WTC11 (cell line): ENCODE results near the gene YAP1. TPM values are rescaled to one million over a fixed set of nuclear protein-coding genes. Genes with fewer than 3 reads are reported as not detected.

Experiments used
- ATAC-seq: fragments of 200-7000 bp; cut with Tn5 transposase; 2 replicates; pipeline ENCODE4 v1.10.0; 2021; ENCODE audit warnings: mild to moderate bottlenecking, moderate library complexity
- CTCF ChIA-PET: fragments of 300-600 bp; sonication (Branson Sonifier 250); formaldehyde crosslinking; loops from one replicate; lab custom pipeline; 2021; ENCODE audit warnings: antibody characterized with exemption; lab: Charles Lee
- POLR2A ChIA-PET: fragments of 350-600 bp; sonication (Branson Sonifier 250); formaldehyde crosslinking; loops from one replicate; lab custom pipeline; 2021; ENCODE audit warnings: antibody characterized with exemption; lab: Charles Lee
- DNase-seq: peaks from one replicate; pipeline ENCODE4 v3.0.0; 2021; ENCODE audit warnings: low spot score
- H3K27ac Mint-ChIP-seq: 2 replicates; pipeline ENCODE4 v1.8.0; 2021; ENCODE audit warnings: mixed read lengths
- H3K27me3 Mint-ChIP-seq: 2 replicates; pipeline ENCODE4 v1.8.0; 2021; ENCODE audit warnings: low read depth, mild to moderate bottlenecking, moderate library complexity, mixed read lengths
- H3K36me3 Mint-ChIP-seq: 2 replicates; pipeline ENCODE4 v1.8.0; 2021; ENCODE audit warnings: mixed read lengths
- H3K4me1 Mint-ChIP-seq: 2 replicates; pipeline ENCODE4 v1.8.0; 2022; ENCODE audit warnings: mixed read lengths
- H3K4me3 Mint-ChIP-seq: 2 replicates; pipeline ENCODE4 v1.8.0; 2021; ENCODE audit warnings: mild to moderate bottlenecking, moderate library complexity, mixed read lengths
- H3K9me3 Mint-ChIP-seq: 2 replicates; pipeline ENCODE4 v1.8.0; 2021; ENCODE audit warnings: mixed read lengths
- ATF6 ChIP-seq: sonication (generic); formaldehyde crosslinking; IDR thresholded peaks from 2 replicates; pipeline ENCODE4 v1.8.1; 2023; ENCODE audit warnings: mild to moderate bottlenecking, missing genetic modification reagents
- CREB1 ChIP-seq: sonication (generic); formaldehyde crosslinking; IDR thresholded peaks from 2 replicates; pipeline ENCODE4 v1.8.0; 2023; ENCODE audit warnings: mild to moderate bottlenecking, missing genetic modification reagents
- ESRRA ChIP-seq: sonication (generic); formaldehyde crosslinking; IDR thresholded peaks from 2 replicates; pipeline ENCODE4 v1.8.1; 2022; ENCODE audit warnings: mild to moderate bottlenecking, missing genetic modification reagents, borderline replicate concordance
- ETV6 ChIP-seq: sonication (generic); formaldehyde crosslinking; IDR thresholded peaks from 2 replicates; pipeline ENCODE4 v1.8.1; 2022; ENCODE audit warnings: mild to moderate bottlenecking, missing genetic modification reagents
- FOXK1 ChIP-seq: sonication (generic); formaldehyde crosslinking; IDR thresholded peaks from 2 replicates; pipeline ENCODE4 v1.8.0; 2022; ENCODE audit warnings: mild to moderate bottlenecking, moderate library complexity, missing genetic modification reagents
- HMGA2 ChIP-seq: fragments of 250-450 bp; sonication (Bioruptor Pico); IDR thresholded peaks from 2 replicates; pipeline ENCODE4 v1.4.0; 2021; ENCODE audit warnings: mild to moderate bottlenecking, moderate library complexity
- JUN ChIP-seq: sonication (generic); formaldehyde crosslinking; IDR thresholded peaks from 2 replicates; pipeline ENCODE4 v1.8.0; 2023; ENCODE audit warnings: mild to moderate bottlenecking, missing genetic modification reagents
- KAT7 ChIP-seq: sonication (generic); formaldehyde crosslinking; IDR thresholded peaks from 2 replicates; pipeline ENCODE4 v1.8.1; 2023; ENCODE audit warnings: missing genetic modification reagents, mild to moderate bottlenecking, borderline replicate concordance
- NFATC4 ChIP-seq: fragments of 250-450 bp; sonication (Bioruptor Pico); IDR thresholded peaks from 2 replicates; pipeline ENCODE4 v1.9.0; 2021; ENCODE audit warnings: mild to moderate bottlenecking
- NFE2L1 ChIP-seq: sonication (generic); formaldehyde crosslinking; IDR thresholded peaks from 2 replicates; pipeline ENCODE4 v1.8.1; 2023; ENCODE audit warnings: missing genetic modification reagents
- RELA ChIP-seq: sonication (generic); formaldehyde crosslinking; IDR thresholded peaks from 2 replicates; pipeline ENCODE4 v1.8.1; 2022; ENCODE audit warnings: missing genetic modification reagents, mild to moderate bottlenecking, borderline replicate concordance
- SP1 ChIP-seq: sonication (generic); formaldehyde crosslinking; conservative IDR thresholded peaks from 2 replicates; pipeline ENCODE4 v1.8.1; 2022; ENCODE audit warnings: missing genetic modification reagents
- ZNF219 ChIP-seq: sonication (generic); formaldehyde crosslinking; IDR thresholded peaks from 2 replicates; pipeline ENCODE4 v1.8.0; 2023; ENCODE audit warnings: missing genetic modification reagents, mild to moderate bottlenecking, borderline replicate concordance
- ZNF317 ChIP-seq: sonication (generic); formaldehyde crosslinking; IDR thresholded peaks from 2 replicates; pipeline ENCODE4 v1.8.1; 2023; ENCODE audit warnings: low read depth, mild to moderate bottlenecking, moderate library complexity, missing genetic modification reagents, borderline replicate concordance
- ZNF423 ChIP-seq: fragments of 250-450 bp; sonication (Bioruptor Pico); IDR thresholded peaks from 2 replicates; pipeline ENCODE4 v2.1.2; 2022; ENCODE audit warnings: mild to moderate bottlenecking, moderate library complexity
- ZNF671 ChIP-seq: fragments of 250-450 bp; sonication (Bioruptor Pico); IDR thresholded peaks from 2 replicates; pipeline ENCODE4 v1.8.0; 2021; ENCODE audit warnings: mild to moderate bottlenecking
- total RNA-seq: library from RNA; stranded (reverse); gene quantifications from 3 replicates; pipeline ENCODE4 v1.2.3, GENCODE V29; 2021
- TF ChIP-seq, protein P1 (sequence below): sonication (generic); formaldehyde crosslinking; IDR thresholded peaks from 2 replicates; pipeline ENCODE4 v1.8.0; 2022; ENCODE audit warnings: missing genetic modification reagents
- TF ChIP-seq, protein P2 (sequence below): sonication (generic); formaldehyde crosslinking; IDR thresholded peaks from 2 replicates; pipeline ENCODE4 v1.8.0; 2022; ENCODE audit warnings: mild to moderate bottlenecking, missing genetic modification reagents

Gene YAP1
- total RNA-seq, 1 experiment from 2014 or later = 88.7 TPM

DNA sequence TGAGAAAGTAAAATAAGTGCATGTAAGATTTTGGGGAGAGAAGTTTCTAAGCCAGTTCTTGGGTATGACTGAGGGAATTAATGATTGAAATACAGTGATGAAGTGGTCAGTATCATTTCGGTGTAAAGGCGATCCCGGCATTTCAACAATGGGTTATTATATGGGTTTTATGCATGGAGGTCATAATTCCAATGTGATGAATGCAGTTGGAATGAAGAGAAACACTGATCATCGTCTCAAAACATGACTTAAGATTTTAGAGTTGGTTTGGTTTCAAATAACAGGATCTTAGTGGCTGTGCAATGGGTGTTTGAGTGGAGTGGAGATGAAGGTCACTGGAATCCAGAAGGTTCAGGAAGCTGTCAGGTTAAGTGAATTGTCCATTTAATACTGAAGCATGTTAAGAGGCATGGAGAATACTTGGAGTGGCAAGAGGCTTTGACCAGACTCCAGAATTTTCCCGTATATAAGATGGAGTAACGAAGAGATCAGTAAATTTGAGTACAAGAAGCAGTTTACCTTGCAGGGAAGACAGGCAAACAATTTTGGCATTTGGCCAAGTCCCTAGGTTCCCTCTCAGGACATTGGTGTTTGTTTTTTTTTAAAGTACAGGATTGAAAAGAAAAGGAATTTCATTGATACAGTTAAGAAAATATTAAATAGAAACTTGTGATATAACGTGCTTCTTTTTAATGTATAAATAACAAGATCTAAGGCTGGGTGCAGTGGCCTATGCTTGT is 110.7 kb downstream of the YAP1 start (continued):
- TF ChIP-seq ATF6 (CRISPR knock-in tag) = no peak

- Mint-ChIP-seq H3K27me3 (no peaks in the 10 kb centered on the region), H3K9me3 (no peaks in the 10 kb centered on the region), H3K4me1 (peaks cover 30% of the 10 kb centered on the region), H3K27ac (peak overlapping the region; percentile 56), H3K36me3 (peaks cover 29% of the 10 kb centered on the region), H3K4me3 (no peak overlapping the region)
- no peak for TF ChIP-seq ZNF317 (CRISPR knock-in tag)
- no peak for TF ChIP-seq NFE2L1
- TF ChIP-seq KAT7 = no peak
- TF ChIP-seq RELA (CRISPR knock-in tag) = no peak
- TF ChIP-seq SP1 = no peak
- no peak for TF ChIP-seq ESRRA (CRISPR knock-in tag)
- TF ChIP-seq NFATC4 (CRISPR knock-in tag) = no peak
- TF ChIP-seq FOXK1 (CRISPR knock-in tag) = no peak
- TF ChIP-seq, protein P1, sequence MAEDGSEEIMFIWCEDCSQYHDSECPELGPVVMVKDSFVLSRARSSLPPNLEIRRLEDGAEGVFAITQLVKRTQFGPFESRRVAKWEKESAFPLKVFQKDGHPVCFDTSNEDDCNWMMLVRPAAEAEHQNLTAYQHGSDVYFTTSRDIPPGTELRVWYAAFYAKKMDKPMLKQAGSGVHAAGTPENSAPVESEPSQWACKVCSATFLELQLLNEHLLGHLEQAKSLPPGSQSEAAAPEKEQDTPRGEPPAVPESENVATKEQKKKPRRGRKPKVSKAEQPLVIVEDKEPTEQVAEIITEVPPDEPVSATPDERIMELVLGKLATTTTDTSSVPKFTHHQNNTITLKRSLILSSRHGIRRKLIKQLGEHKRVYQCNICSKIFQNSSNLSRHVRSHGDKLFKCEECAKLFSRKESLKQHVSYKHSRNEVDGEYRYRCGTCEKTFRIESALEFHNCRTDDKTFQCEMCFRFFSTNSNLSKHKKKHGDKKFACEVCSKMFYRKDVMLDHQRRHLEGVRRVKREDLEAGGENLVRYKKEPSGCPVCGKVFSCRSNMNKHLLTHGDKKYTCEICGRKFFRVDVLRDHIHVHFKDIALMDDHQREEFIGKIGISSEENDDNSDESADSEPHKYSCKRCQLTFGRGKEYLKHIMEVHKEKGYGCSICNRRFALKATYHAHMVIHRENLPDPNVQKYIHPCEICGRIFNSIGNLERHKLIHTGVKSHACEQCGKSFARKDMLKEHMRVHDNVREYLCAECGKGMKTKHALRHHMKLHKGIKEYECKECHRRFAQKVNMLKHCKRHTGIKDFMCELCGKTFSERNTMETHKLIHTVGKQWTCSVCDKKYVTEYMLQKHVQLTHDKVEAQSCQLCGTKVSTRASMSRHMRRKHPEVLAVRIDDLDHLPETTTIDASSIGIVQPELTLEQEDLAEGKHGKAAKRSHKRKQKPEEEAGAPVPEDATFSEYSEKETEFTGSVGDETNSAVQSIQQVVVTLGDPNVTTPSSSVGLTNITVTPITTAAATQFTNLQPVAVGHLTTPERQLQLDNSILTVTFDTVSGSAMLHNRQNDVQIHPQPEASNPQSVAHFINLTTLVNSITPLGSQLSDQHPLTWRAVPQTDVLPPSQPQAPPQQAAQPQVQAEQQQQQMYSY (CRISPR knock-in tag) = no peak
- TF ChIP-seq CREB1 (CRISPR knock-in tag) = no peak
- no peak for TF ChIP-seq ZNF671 (CRISPR knock-in tag)
- TF ChIP-seq ZNF219 (CRISPR knock-in tag) = no peak
- no peak for TF ChIP-seq ETV6 (CRISPR knock-in tag)
- TF ChIP-seq JUN (CRISPR knock-in tag) = no peak
- TF ChIP-seq ZNF423 (CRISPR knock-in tag) = no peak
- ChIA-PET POLR2A (no interaction called here), CTCF (no interaction called here)
- ATAC-seq (no peak), DNase-seq (no peak)
Observed at GRCh38 chr11:102223859-102224258, 113.6 kb downstream of the YAP1 start.

GRCh38 chr11:102225689-102226568 is 115.7 kb downstream of the YAP1 start:
- Mint-ChIP-seq H3K27ac (peak overlapping the region; percentile 80), H3K36me3 (peaks cover 28% of the 10 kb centered on the region), H3K9me3 (no peaks in the 10 kb centered on the region), H3K4me3 (no peak overlapping the region), H3K27me3 (no peaks in the 10 kb centered on the region), H3K4me1 (peaks cover 30% of the 10 kb centered on the region)
- ATAC-seq (no peak), DNase-seq (no peak)
- ChIA-PET POLR2A (no interaction called here), CTCF (interaction anchor here (0.6 to 1.2 kb wide), 4 partner anchors 38 to 165 kb away, joined by 3 to 4 read pairs (median 4); no protein-coding TSS in a partner anchor)
- TF ChIP-seq ZNF317 (CRISPR knock-in tag) (no peak), HMGA2 (CRISPR knock-in tag) (no peak)
- TF ChIP-seq, protein P2, sequence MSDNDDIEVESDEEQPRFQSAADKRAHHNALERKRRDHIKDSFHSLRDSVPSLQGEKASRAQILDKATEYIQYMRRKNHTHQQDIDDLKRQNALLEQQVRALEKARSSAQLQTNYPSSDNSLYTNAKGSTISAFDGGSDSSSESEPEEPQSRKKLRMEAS = no peak
